Breast epithelium (tissue), 4 donors: Measurements from ENCODE around the gene DGKE. TPM values are rescaled to one million over a fixed set of nuclear protein-coding genes. Genes with fewer than 3 reads are reported as not detected.

Source experiments
- DNase-seq, 2 donors: peaks; one replicate each; pipeline ENCODE4 v3.0.0-alpha.2; 2019; ENCODE audit warnings: low spot score in 2 of 2
- H3K27ac ChIP-seq, 2 donors: fragments of 200-600 bp; sonication (generic) in 1 of 2; one replicate each; pipeline ENCODE4 v1.5.1; 2016 to 2019; ENCODE audit warnings: mild to moderate bottlenecking in 1 of 2
- H3K27me3 ChIP-seq, 2 donors: fragments of 200-600 bp; sonication (generic) in 1 of 2; one replicate each; pipeline versions ENCODE4 v1.5.1 to v1.6.0; 2017 to 2019; ENCODE audit warnings: control low read depth in 1 of 2, mild to moderate bottlenecking in 1 of 2
- H3K36me3 ChIP-seq: fragments of 200-600 bp; one replicate; pipeline ENCODE4 v1.5.1; 2019
- H3K4me1 ChIP-seq, 2 donors: fragments of 200-600 bp; sonication (generic); one replicate each; pipeline ENCODE4 v1.5.1; 2016 to 2019; ENCODE audit warnings: control low read depth in 1 of 2
- H3K4me3 ChIP-seq, 3 donors: fragments of 200-600 bp; sonication (generic); 1 replicate in 2 of 3; 2 replicates in 1 of 3; pipeline ENCODE4 v1.5.1; 2016 to 2019; ENCODE audit warnings: mild to moderate bottlenecking in 3 of 3, moderate library complexity in 2 of 3
- H3K9me3 ChIP-seq, 2 donors: fragments of 200-600 bp; sonication (generic) in 1 of 2; one replicate each; pipeline ENCODE4 v1.5.1; 2016 to 2019; ENCODE audit warnings: control low read depth in 1 of 2
- CTCF ChIP-seq, 3 donors: fragments of 450-650 bp; IDR thresholded peaks; one replicate each; pipeline ENCODE4 v1.5.1; 2016 to 2017; ENCODE audit warnings: antibody characterized with exemption in 3 of 3, mild to moderate bottlenecking in 3 of 3, moderate library complexity in 3 of 3
- POLR2A ChIP-seq: fragments of 450-650 bp; IDR thresholded peaks from one replicate; pipeline ENCODE4 v1.6.1; 2016; ENCODE audit warnings: antibody characterized with exemption, mild to moderate bottlenecking, moderate library complexity
- POLR2AphosphoS5 ChIP-seq, 3 donors: sonication (generic); formaldehyde crosslinking; IDR thresholded peaks; one replicate each; pipeline ENCODE4 v1.6.1; 2017; ENCODE audit warnings: antibody characterized with exemption in 3 of 3
- intact Hi-C: fragments of 100-400 bp; cut with DNase I; formaldehyde crosslinking; loops from one replicate; pipeline ENCODE4 v1.15.1; 2023; ENCODE audit warnings: low total_unique reads
- total RNA-seq, 3 donors: library from RNA; depleted of rRNA; stranded (reverse); fragments of >200 nt; gene quantifications; one replicate each; pipeline ENCODE4 v1.1.0, GENCODE V29; 2016

DGKE gene
- total RNA-seq, 3 donors from 2014 or later, result 7.0 to 13.8 (median 11.9) TPM

GRCh38 chr17:56833057-56833808, 718 bp upstream of the DGKE start:
- Histone ChIP-seq H3K4me3 (peak overlapping the region; percentile 61 to 94 (median 91)), H3K4me1 (peaks cover 0 to 8% of the 10 kb centered on the region in 2 donors), H3K9me3 (no peaks in the 10 kb centered on the region), H3K27ac (peak overlapping the region; percentile 83), H3K27me3 (no peaks in the 10 kb centered on the region), H3K36me3 (no peaks in the 10 kb centered on the region)
- intact Hi-C loops, result no loop called here
- no peak for DNase-seq
- TF ChIP-seq POLR2AphosphoS5 (IDR thresholded peaks at IDR 0.05) (no peak), CTCF (IDR thresholded peaks at IDR 0.05) (no peak), POLR2A (no peak)

GRCh38 chr17:56834380-56835263, 671 bp downstream of the DGKE start:
- no peaks in the 10 kb centered on the region for H3K9me3 ChIP-seq
- H3K4me1 ChIP-seq, result peaks cover 0 to 8% of the 10 kb centered on the region in 2 donors
- intact Hi-C loops, result no loop called here
- peak overlapping the region; percentile 83 for H3K27ac ChIP-seq
- H3K4me3 ChIP-seq, result peak overlapping the region; percentile 61 to 94 (median 91)
- H3K27me3 ChIP-seq, result no peaks in the 10 kb centered on the region
- no peaks in the 10 kb centered on the region for H3K36me3 ChIP-seq
- TF ChIP-seq POLR2A, result no peak
- TF ChIP-seq POLR2AphosphoS5 (IDR thresholded peaks at IDR 0.05), result peak in 1 of 3 donors; percentile 2
- peak in 1 of 2 donors; percentile 48 for DNase-seq

GRCh38 chr17:56835264-56835585, 1.3 kb downstream of the DGKE start:
- TF ChIP-seq POLR2A (no peak), CTCF (IDR thresholded peaks at IDR 0.05) (no peak), POLR2AphosphoS5 (IDR thresholded peaks at IDR 0.05) (no peak)
- peak overlapping the region; percentile 61 to 94 (median 91) for H3K4me3 ChIP-seq
- DNase-seq, result no peak
- no peaks in the 10 kb centered on the region for H3K36me3 ChIP-seq
- no peaks in the 10 kb centered on the region for H3K27me3 ChIP-seq
- H3K9me3 ChIP-seq, result no peaks in the 10 kb centered on the region
- intact Hi-C loops, result no loop called here
- peak overlapping the region in 1 of 2 donors; percentile 83 for H3K27ac ChIP-seq
- peaks cover 0 to 8% of the 10 kb centered on the region in 2 donors for H3K4me1 ChIP-seq

- TF ChIP-seq CTCF (IDR thresholded peaks at IDR 0.05) (no peak), POLR2A (no peak), POLR2AphosphoS5 (IDR thresholded peaks at IDR 0.05) (no peak)
- DNase-seq, result no peak
- no peaks in the 10 kb centered on the region for H3K27me3 ChIP-seq
- no peaks in the 10 kb centered on the region for H3K9me3 ChIP-seq
- H3K4me3 ChIP-seq, result no peak overlapping the region
- intact Hi-C loops, result no loop called here
- H3K27ac ChIP-seq, result no peak overlapping the region
- no peaks in the 10 kb centered on the region for H3K36me3 ChIP-seq
- H3K4me1 ChIP-seq, result peaks cover 0 to 8% of the 10 kb centered on the region in 2 donors
These were observed 4.7 kb downstream of the DGKE start for GRCh38 chr17:56838687-56839086.

- H3K9me3 ChIP-seq, result no peaks in the 10 kb centered on the region
- intact Hi-C loops, result no loop called here
- H3K4me1 ChIP-seq, result no peaks in the 10 kb centered on the region
- H3K4me3 ChIP-seq, result no peak overlapping the region
- H3K27ac ChIP-seq, result no peak overlapping the region
- no peak for DNase-seq
- TF ChIP-seq POLR2A (no peak), CTCF (IDR thresholded peaks at IDR 0.05) (no peak), POLR2AphosphoS5 (IDR thresholded peaks at IDR 0.05) (no peak)
- no peaks in the 10 kb centered on the region for H3K27me3 ChIP-seq
- no peaks in the 10 kb centered on the region for H3K36me3 ChIP-seq
These were observed 8.6 kb downstream of the DGKE start for GRCh38 chr17:56842577-56842976.
